ENCODE measurements around the gene FMC1.
"Not testable (repeated sequence)": the region's sequence is repeated elsewhere in the genome, so short reads cannot be mapped to it uniquely, and the experiment has no call there.

Gene FMC1

GRCh38 chr7:139317939-139318505 is 23.1 kb upstream of the FMC1 start:
- no peak overlapping the region for H3K27ac ChIP-seq (ENCODE audit: low read length)
- DNase-seq = no peak
- H3K79me2 ChIP-seq (ENCODE audit: insufficient read depth, low read length) = no peaks in the 10 kb centered on the region
- no peak for ATAC-seq (ENCODE audit: insufficient read depth, low read depth)
- no peaks in the 10 kb centered on the region for H4K20me1 ChIP-seq (ENCODE audit: insufficient read depth, low read length)
- no peaks in the 10 kb centered on the region for H3K27me3 ChIP-seq (ENCODE audit: insufficient read depth, low read length, poor library complexity)
- no peak overlapping the region for H2AFZ ChIP-seq (ENCODE audit: low read depth, low read length)
- H3K4me3 ChIP-seq (ENCODE audit: low read depth in 1 of 2, low read length in 2 of 2) = no peak overlapping the region
- no peak overlapping the region for H3K9ac ChIP-seq (ENCODE audit: low read depth, low read length)
- H3K4me1 ChIP-seq (ENCODE audit: insufficient read depth, low read length) = no peaks in the 10 kb centered on the region
- no peak overlapping the region for H3K4me2 ChIP-seq (ENCODE audit: insufficient read depth, low read length)
- no peaks in the 10 kb centered on the region for H3K36me3 ChIP-seq (ENCODE audit: insufficient read depth, low read length)
- no peaks in the 10 kb centered on the region for H3K9me3 ChIP-seq (ENCODE audit: insufficient read depth, low read length, severe bottlenecking)
- TF ChIP-seq CTCF (IDR thresholded peaks at IDR 0.05; ENCODE audit: borderline replicate concordance, extremely low read depth, low read length, poor library complexity, severe bottlenecking) (no peak), EZH2 (IDR thresholded peaks at IDR 0.05; ENCODE audit: borderline replicate concordance, low read depth, low read length, severe bottlenecking) (no peak)

GRCh38 chr7:139321071-139321745 is 19.9 kb upstream of the FMC1 start:
- Histone ChIP-seq H3K79me2 (ENCODE audit: insufficient read depth, low read length) (no peaks in the 10 kb centered on the region), H3K36me3 (ENCODE audit: insufficient read depth, low read length) (no peaks in the 10 kb centered on the region), H3K4me2 (ENCODE audit: insufficient read depth, low read length) (no peak overlapping the region), H3K4me1 (ENCODE audit: insufficient read depth, low read length) (no peaks in the 10 kb centered on the region), H3K9me3 (ENCODE audit: insufficient read depth, low read length, severe bottlenecking) (no peaks in the 10 kb centered on the region), H3K9ac (ENCODE audit: low read depth, low read length) (no peak overlapping the region), H3K4me3 (ENCODE audit: low read depth in 1 of 2, low read length in 2 of 2) (no peak overlapping the region), H2AFZ (ENCODE audit: low read depth, low read length) (0 out of 2 replicates have a peak overlapping the region, but pooled peaks have one; percentile 17), H3K27me3 (ENCODE audit: insufficient read depth, low read length, poor library complexity) (no peaks in the 10 kb centered on the region), H4K20me1 (ENCODE audit: insufficient read depth, low read length) (no peaks in the 10 kb centered on the region), H3K27ac (ENCODE audit: low read length) (no peak overlapping the region)
- TF ChIP-seq CTCF (IDR thresholded peaks at IDR 0.05; ENCODE audit: borderline replicate concordance, extremely low read depth, low read length, poor library complexity, severe bottlenecking) = peak; percentile 53
- no peak for TF ChIP-seq EZH2 (IDR thresholded peaks at IDR 0.05; ENCODE audit: borderline replicate concordance, low read depth, low read length, severe bottlenecking)
- no peak; the same call in 2 of the 3 replicates for ATAC-seq (ENCODE audit: insufficient read depth, low read depth)
- DNase-seq = no peak

- not testable (repeated sequence) for H3K4me1 ChIP-seq (ENCODE audit: insufficient read depth, low read length); ATAC-seq (ENCODE audit: insufficient read depth, low read depth); H3K27ac ChIP-seq (ENCODE audit: low read length); H3K9me3 ChIP-seq (ENCODE audit: insufficient read depth, low read length, severe bottlenecking); H3K9ac ChIP-seq (ENCODE audit: low read depth, low read length); H4K20me1 ChIP-seq (ENCODE audit: insufficient read depth, low read length); H2AFZ ChIP-seq (ENCODE audit: low read depth, low read length); H3K4me3 ChIP-seq (ENCODE audit: low read depth in 1 of 2, low read length in 2 of 2); H3K27me3 ChIP-seq (ENCODE audit: insufficient read depth, low read length, poor library complexity); H3K4me2 ChIP-seq (ENCODE audit: insufficient read depth, low read length); H3K36me3 ChIP-seq (ENCODE audit: insufficient read depth, low read length); H3K79me2 ChIP-seq (ENCODE audit: insufficient read depth, low read length); DNase-seq
Observed at GRCh38 chr7:139324709-139325108, 16.4 kb upstream of the FMC1 start.

- TF ChIP-seq EZH2 (IDR thresholded peaks at IDR 0.05; ENCODE audit: borderline replicate concordance, low read depth, low read length, severe bottlenecking) (no peak), CTCF (IDR thresholded peaks at IDR 0.05; ENCODE audit: borderline replicate concordance, extremely low read depth, low read length, poor library complexity, severe bottlenecking) (no peak)
- H3K4me2 ChIP-seq (ENCODE audit: insufficient read depth, low read length) = no peak overlapping the region
- H3K4me1 ChIP-seq (ENCODE audit: insufficient read depth, low read length) = no peaks in the 10 kb centered on the region
- no peak for DNase-seq
- ATAC-seq (ENCODE audit: insufficient read depth, low read depth) = no peak
- no peaks in the 10 kb centered on the region for H4K20me1 ChIP-seq (ENCODE audit: insufficient read depth, low read length)
- no peak overlapping the region for H3K9ac ChIP-seq (ENCODE audit: low read depth, low read length)
- no peaks in the 10 kb centered on the region for H3K36me3 ChIP-seq (ENCODE audit: insufficient read depth, low read length)
- H3K9me3 ChIP-seq (ENCODE audit: insufficient read depth, low read length, severe bottlenecking) = no peaks in the 10 kb centered on the region
- no peaks in the 10 kb centered on the region for H3K27me3 ChIP-seq (ENCODE audit: insufficient read depth, low read length, poor library complexity)
- H3K4me3 ChIP-seq (ENCODE audit: low read depth in 1 of 2, low read length in 2 of 2) = no peak overlapping the region
- no peak overlapping the region for H2AFZ ChIP-seq (ENCODE audit: low read depth, low read length)
- H3K79me2 ChIP-seq (ENCODE audit: insufficient read depth, low read length) = no peaks in the 10 kb centered on the region
- no peak overlapping the region for H3K27ac ChIP-seq (ENCODE audit: low read length)
Observed at GRCh38 chr7:139328375-139328774, 12.8 kb upstream of the FMC1 start.
